Cardiac muscle cell (in vitro differentiated cells and primary cell): Measurements from ENCODE around the gene GRIN2B. TPM values are rescaled to one million over a fixed set of nuclear protein-coding genes. Genes with fewer than 3 reads are reported as not detected.

Experiments
- DNase-seq, 2 donors: peaks; one replicate each; pipeline versions ENCODE4 v3.0.0 to v3.0.0-alpha.2; 2010 to 2017; ENCODE audit warnings: low read depth in 1 of 2, low spot score in 1 of 2
- H3K27ac ChIP-seq: fragments of 200-600 bp; sonication (generic); 2 replicates; pipeline ENCODE4 v1.5.1; 2016
- H3K27me3 ChIP-seq: fragments of 200-600 bp; sonication (generic); 2 replicates; pipeline ENCODE4 v1.6.0; 2016; ENCODE audit warnings: control low read depth
- H3K36me3 ChIP-seq: fragments of 200-600 bp; sonication (generic); 2 replicates; pipeline ENCODE4 v1.5.1; 2016; ENCODE audit warnings: control low read depth
- H3K4me1 ChIP-seq: fragments of 200-600 bp; sonication (generic); 2 replicates; pipeline ENCODE4 v1.8.1; 2017; ENCODE audit warnings: low read depth, mild to moderate bottlenecking, mixed run types
- H3K4me3 ChIP-seq: fragments of 200-600 bp; sonication (generic); 2 replicates; pipeline ENCODE4 v1.5.1; 2016; ENCODE audit warnings: mild to moderate bottlenecking
- H3K9me3 ChIP-seq: fragments of 200-600 bp; sonication (generic); 2 replicates; pipeline ENCODE4 v1.5.1; 2017; ENCODE audit warnings: low read depth, mild to moderate bottlenecking, control low read depth
- polyA plus RNA-seq: library from polyadenylated mRNA; unstranded; fragments of >200 nt; fragmentation: Nextera tagmentation; extraction: Ambion mirVana; gene quantifications from 2 replicates; pipeline ENCODE4 v1.2.1, GENCODE V29; 2016
- total RNA-seq: library from RNA; depleted of rRNA; stranded (reverse); fragments of >200 nt; gene quantifications from 2 replicates; pipeline ENCODE4 v1.2.3, GENCODE V29; 2016
- TF ChIP-seq, protein P1 (sequence below): IDR thresholded peaks from 2 replicates; pipeline ENCODE4 v1.5.1; 2012; ENCODE audit warnings: low read depth, mild to moderate bottlenecking, low read length

The GRIN2B gene
- total and polyA plus RNA-seq, 2 experiments from 2014 or later = 0.06 TPM; not detected in 1

DNA sequence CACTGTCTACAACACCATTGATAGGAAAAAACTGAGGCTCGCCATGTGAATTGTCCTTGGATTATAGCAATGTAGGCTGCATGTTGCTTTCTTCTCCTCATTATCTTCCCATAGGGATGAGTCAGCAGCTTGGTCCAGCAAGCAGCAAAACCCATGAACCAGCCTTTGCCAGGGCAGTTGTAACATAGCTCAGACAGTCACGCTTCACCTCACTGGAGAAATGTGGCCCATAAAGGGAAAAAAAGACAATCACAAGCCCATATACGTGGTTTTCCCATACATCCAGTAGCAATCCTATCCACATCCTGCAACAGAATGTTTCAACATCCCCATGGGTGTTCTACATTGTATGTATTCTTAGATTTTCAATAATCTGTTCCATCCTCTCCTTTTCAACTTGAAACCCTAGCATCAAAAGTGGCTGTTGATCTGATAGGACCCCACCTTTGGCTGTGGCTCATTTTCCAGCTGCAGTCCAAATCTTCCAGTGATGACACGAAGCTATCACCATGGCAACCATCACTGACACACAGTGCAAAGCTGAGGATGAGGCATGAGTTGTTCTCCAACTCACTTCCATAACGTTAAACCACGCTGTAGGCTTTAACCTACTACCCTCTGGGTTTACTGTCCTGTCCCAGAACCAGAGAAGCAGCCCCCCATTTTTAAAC is 34.0 kb downstream of the GRIN2B start:
- Histone ChIP-seq H3K9me3 (no peaks in the 10 kb centered on the region), H3K4me1 (no peaks in the 10 kb centered on the region), H3K4me3 (no peak overlapping the region), H3K27me3 (no peaks in the 10 kb centered on the region), H3K36me3 (no peaks in the 10 kb centered on the region), H3K27ac (no peak overlapping the region)
- DNase-seq = no peak
- TF ChIP-seq, protein P1, sequence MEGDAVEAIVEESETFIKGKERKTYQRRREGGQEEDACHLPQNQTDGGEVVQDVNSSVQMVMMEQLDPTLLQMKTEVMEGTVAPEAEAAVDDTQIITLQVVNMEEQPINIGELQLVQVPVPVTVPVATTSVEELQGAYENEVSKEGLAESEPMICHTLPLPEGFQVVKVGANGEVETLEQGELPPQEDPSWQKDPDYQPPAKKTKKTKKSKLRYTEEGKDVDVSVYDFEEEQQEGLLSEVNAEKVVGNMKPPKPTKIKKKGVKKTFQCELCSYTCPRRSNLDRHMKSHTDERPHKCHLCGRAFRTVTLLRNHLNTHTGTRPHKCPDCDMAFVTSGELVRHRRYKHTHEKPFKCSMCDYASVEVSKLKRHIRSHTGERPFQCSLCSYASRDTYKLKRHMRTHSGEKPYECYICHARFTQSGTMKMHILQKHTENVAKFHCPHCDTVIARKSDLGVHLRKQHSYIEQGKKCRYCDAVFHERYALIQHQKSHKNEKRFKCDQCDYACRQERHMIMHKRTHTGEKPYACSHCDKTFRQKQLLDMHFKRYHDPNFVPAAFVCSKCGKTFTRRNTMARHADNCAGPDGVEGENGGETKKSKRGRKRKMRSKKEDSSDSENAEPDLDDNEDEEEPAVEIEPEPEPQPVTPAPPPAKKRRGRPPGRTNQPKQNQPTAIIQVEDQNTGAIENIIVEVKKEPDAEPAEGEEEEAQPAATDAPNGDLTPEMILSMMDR = no peak

DNA sequence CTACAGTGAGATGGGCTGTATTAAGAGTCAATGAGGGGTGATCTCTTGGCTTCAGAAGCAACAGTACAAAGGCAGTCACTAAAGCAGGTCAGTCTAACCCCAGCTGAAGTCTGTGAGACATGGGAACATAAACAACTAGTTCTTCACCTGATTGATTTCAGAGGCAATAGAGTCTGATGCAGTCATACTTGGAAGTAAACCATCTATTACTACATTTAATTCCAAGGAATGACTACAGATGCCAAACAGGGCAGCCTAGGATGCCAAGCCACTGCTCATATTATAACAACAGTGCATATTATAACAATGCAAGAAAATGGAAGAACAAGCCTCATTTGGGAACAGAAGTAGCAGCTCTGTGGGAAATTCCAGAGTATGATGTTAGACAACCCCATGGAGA is 35.8 kb downstream of the GRIN2B start:
- TF ChIP-seq, protein P1 = no peak

DNA sequence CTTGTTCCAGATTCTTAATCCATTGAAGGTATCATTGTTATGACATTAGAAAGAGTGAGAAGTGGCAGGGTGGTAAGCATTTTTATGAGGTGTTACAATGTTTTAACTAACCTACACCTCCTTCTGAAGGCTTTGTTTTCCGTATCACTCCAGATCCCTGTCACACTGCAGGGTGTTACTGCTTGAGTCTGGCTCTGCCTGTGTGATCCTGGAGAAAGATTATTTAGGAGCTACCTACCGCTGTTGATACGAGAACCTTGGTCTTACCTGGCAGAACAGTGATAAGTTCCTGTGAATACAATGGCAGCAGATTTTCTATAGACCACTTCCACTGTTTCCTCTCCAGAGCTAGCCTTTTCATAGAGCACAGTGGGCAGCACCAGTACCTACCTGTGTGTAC is 36.2 kb downstream of the GRIN2B start:
- Histone ChIP-seq H3K4me1 (no peaks in the 10 kb centered on the region), H3K4me3 (no peak overlapping the region), H3K27ac (no peak overlapping the region), H3K36me3 (no peaks in the 10 kb centered on the region), H3K27me3 (no peaks in the 10 kb centered on the region), H3K9me3 (no peaks in the 10 kb centered on the region)
- no peak for DNase-seq
- TF ChIP-seq, protein P1 = no peak

More for the DNA sequence above, 35.8 kb downstream of the GRIN2B start:
- Histone ChIP-seq H3K36me3 (no peaks in the 10 kb centered on the region), H3K9me3 (no peaks in the 10 kb centered on the region), H3K4me1 (no peaks in the 10 kb centered on the region), H3K27me3 (no peaks in the 10 kb centered on the region), H3K4me3 (no peak overlapping the region), H3K27ac (no peak overlapping the region)
- DNase-seq = no peak

DNA sequence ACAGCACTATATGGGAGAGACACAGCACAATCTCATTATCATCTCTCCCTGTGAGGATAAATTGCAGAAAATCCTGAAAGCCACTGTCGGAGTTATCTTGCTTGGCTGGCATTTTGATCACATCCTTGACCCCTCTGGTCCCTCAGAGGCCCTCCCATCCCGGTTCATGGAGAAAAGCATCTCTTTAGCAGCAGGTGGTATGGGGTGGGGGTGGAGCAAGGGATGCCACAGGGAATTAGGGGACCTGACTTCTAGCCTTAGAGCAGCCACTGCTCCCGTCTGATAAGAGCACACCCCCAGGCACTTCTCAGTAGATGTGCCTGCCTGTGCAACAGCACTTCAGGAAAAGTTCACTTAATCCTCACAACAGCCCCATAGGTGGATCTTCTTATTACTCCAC is 38.6 kb downstream of the GRIN2B start:
- Histone ChIP-seq H3K4me1 (no peaks in the 10 kb centered on the region), H3K27me3 (no peaks in the 10 kb centered on the region), H3K4me3 (no peak overlapping the region), H3K36me3 (no peaks in the 10 kb centered on the region), H3K27ac (no peak overlapping the region), H3K9me3 (no peaks in the 10 kb centered on the region)
- TF ChIP-seq, protein P1 = no peak
- no peak for DNase-seq

DNA sequence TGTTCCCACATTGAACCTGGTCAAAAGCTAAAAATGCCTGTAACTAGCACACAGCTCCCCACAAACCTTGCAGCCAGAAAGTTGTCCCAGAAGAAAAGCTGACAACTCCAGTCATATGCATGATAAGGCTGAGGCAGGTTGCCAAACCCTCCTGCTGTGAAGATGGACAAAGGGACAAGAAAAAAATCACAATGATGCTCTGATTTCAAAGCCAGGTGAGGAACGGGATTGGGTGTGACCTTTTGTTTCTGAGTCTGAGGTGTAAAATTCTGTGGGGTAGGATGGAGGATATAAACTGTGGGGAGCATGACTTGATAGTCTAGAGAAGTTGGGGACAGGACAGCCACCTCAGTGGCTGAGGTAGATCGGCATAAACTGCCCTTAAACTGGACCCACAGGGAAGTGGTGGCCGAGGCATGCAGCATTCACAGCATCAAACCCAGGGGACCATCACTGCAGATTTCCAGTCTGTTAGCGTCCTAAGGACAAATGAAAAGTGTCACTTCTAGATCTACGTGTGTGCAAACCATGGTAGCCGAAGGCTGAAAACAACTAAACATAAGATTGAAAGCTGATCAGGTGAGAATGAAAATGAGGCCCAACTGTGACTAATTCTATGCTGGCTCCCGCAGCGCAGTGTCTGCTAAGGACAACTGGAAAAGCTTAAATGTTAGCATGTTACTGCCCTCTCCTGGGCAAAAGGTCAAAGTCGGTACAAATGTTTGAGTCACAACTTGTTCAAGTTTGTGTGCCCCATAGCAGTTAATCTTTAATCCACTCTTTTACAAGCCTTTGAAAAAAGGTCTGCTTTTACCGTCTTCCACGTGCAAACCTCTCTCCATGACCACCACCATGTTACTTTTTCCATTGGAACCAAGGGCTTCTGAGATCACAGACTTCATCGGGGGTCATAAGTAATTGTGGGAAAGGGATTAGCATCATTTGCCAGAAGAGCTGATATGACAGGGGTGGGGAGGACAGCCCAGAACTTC is 39.8 kb downstream of the GRIN2B start:
- Histone ChIP-seq H3K27me3 (no peaks in the 10 kb centered on the region), H3K9me3 (no peaks in the 10 kb centered on the region), H3K4me3 (no peak overlapping the region), H3K36me3 (no peaks in the 10 kb centered on the region), H3K27ac (no peak overlapping the region), H3K4me1 (no peaks in the 10 kb centered on the region)
- peak; percentile 48 to 75 for DNase-seq
- TF ChIP-seq, protein P1 = peak; percentile 25
